ENCODE data around the gene SH3BP5L.

Gene SH3BP5L

GRCh38 chr1:248825909-248826760 is at the start of gene SH3BP5L:
TSS of gene SH3BP5L (minus strand) at chr1:248825915. CDS start at chr1:248824935, 980 bp downstream.
- peak; percentile 92 for DNase-seq

DNA sequence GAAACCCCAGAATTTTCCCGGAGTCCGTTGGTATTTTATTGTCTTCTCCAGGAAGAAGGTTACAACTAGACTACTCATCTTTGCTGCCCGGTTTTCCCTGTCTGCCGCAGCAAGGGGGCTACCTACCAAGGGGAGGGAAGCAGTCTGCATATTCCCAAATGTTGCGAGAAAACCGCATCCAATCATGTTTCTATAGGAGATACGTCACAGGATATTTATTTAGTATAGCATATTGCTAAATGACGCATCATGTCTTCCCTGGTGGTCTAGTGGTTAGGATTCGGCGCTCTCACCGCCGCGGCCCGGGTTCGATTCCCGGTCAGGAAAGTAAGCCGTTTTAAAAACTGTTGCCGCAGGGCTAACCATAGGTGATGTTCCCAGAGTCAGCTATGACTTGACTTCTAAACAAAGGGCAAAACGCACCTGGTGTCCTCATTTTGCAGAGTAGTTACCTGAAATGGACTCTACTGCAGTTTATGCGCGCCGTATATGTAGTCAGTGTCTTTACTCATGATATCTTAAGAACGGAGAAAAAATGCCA is 48.3 kb upstream of the SH3BP5L start:
- peak; percentile 91 for DNase-seq

- DNase-seq: peak; percentile 94
These were observed 47.8 kb upstream of the SH3BP5L start for GRCh38 chr1:248873409-248873992.

DNA sequence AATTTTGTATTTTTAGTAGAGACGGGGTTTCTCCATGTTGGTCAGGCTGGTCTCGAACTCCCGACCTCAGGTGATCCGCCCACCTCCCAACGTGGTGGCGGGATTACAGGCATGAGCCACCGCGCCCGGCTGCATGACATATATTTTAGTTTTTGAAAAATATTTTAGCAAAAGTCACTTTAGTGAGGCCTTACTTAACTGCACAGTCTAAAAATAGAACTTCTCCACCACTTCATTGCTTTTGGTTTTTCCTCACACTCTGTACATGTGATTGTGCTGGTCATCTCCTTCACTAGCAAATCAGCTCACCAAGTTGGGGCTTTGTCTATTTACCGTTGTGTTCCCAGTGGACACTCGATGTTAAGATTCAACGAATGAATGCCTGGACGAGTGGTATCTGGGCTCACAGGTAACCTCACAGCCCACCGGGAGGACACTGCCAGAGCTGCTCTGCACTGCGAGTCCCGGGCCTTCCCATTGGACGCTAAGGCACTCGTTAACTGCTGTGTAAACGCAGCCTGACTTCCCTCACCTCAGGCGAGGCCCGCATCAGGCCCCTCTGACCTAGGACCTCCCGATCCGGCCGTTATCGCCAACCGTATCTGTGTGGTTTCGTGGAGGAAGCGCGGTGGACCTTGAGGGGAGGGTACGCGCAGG is 47.2 kb upstream of the SH3BP5L start:
- peak; percentile 49 for DNase-seq

- no peak for DNase-seq
These were observed 46.2 kb upstream of the SH3BP5L start for GRCh38 chr1:248871837-248872401.

GRCh38 chr1:248862998-248863881 is 37.5 kb upstream of the SH3BP5L start:
- peak; percentile 84 for DNase-seq

GRCh38 chr1:248862695-248862997 is 36.9 kb upstream of the SH3BP5L start:
- DNase-seq: no peak

- DNase-seq: no peak
These were observed 35.9 kb upstream of the SH3BP5L start for GRCh38 chr1:248861616-248862015.

GRCh38 chr1:248860007-248860406 is 34.3 kb upstream of the SH3BP5L start:
- no peak for DNase-seq

DNA sequence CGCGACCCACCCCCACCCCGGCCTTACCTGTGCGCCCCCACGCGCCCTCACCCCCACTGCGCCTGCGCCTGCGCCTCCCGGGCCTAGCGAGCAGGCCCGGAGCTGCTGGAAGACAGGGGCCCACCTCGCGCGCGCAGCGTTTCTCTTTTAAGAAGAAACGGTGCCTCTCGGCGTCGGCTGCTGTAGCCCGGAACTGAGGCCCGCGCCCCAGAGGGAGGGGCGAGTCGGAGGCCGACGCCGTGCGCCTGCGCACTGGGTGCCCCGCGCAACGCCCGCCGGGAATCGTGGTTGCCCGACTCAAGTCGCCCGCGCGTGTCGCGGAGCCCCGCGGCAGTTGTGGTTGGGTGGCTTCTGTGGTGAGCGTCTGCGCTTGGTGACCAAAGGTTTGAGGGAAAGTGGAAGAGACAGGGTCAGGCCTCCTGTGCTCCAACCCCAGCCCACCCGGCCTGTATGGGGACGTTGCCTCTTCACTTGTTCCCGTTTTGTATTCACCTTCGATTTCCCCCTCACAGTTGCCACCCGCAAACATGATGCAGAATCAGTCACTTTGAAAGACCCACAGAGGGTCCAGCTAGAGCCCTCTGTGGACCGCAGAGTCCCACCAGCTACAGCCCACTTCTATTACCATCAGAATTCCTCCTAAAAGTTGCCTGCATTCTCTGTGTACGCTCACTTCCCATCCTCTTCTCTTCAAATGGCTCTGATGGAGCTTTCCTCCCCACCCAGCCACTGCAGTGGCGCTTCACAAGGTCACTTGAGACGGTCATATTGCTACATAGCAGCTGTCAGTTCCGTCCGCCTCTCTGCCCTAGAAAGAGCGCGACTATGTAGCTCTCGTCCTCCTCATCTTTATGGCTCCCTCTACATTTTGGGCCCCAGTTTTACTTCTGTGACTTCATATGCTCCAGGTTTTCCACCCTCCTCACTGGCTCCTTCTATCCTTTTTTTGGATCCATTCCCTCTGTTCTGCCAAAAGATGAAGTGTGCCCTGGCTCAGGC is 33.5 kb upstream of the SH3BP5L start, which contains the start of gene ZNF692:
TSS of gene ZNF692 (minus strand) at position 195 of the 999 bp plus-strand sequence. CDS start 776 bp downstream, outside the sequence.
- DNase-seq: peak; percentile 97

DNA sequence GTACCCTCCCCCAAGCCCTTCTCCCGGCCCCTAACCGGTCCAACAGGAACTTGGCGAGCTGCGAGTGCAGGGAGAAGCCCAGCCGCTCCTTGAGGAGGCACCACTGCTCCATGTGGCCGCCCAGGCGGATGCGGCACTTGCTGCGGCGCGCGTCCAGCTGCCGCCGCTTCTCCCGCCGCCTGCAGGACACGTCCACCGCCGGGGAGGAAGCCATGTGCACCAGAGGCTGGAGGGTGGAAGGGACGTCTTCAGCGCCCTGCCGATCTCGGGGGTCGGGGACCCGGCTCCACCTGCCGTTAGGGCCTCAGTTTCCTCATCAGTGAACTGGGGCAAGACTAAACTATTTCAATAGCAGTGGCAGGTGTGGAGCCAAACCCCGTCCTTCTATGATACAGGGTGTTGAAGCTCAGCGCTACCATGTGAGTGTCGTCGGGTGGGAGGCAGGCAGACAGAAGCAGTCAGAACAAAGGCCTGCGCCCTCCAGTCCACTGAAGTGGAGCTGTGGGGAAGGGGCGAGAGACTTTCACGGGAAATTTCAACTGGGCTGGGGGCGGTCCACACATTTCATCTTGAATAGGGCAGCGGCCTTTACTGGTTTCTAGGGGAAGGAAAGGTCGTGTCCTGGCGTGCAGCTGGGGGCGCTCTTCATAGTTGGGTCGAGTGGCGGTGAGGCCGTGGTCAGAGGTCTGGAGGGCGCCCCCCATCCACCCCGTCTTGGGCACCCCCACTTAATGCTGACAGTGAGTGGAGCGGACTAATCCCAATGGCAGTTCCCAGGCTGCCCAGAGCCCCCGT is 32.6 kb upstream of the SH3BP5L start:
- DNase-seq: peak; percentile 23

DNA sequence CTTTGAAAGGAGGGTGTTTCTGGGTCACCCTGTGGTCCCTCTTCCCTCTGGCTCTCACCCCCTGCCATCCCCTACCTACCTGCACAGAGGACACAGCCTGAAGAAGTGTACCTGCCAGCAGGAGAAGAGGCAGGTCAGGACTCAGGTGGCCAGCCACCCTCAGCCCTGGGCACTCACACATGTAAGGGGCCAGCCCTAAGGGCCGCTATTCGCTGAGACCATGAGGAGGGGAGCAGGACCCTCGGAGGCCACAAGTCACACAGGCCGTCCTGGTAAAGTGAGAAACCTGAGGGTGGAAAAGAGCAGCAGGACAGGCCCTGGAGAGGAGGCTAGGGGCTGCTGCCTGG is 32.0 kb upstream of the SH3BP5L start:
- no peak for DNase-seq

DNA sequence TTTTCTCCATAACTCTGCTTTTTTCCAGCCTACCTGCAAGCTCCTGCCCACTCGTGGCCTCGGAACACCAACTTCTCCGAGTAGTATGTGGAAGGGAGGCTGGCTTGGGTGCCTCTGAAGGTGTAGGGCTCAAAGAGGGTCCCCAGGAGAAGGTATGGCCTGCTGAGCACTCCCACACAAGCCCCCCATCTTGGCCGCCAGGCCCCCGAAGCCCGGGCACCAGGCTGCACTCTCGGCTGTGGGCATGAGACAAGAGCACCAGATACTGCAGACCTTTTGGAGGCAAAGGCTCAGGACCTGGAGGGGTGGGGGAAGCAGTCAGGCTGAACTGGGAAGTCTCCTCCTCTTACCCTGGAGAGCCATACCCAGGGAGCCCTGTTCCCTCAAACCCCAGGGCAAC is 31.5 kb upstream of the SH3BP5L start:
- no peak for DNase-seq

DNA sequence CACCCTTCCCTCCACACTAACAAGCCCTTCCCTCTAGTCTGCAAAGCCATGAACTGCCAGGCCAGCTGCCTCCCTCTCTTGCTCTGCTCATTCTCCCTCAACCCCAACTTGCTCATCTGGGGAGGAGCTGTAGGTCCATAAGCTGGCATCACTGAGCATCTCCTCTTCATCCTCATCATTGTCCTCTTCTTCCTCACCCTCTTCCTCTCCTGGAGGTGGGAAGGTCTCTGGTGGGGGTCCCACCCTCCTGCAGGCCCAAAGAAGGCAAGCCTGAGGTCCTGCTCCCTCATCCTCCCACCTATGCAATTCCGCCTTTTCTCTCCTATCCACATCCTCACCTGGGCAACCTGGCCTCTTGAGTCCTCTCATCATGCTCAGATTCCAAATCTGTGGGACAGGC is 30.5 kb upstream of the SH3BP5L start:
- DNase-seq: no peak

DNA sequence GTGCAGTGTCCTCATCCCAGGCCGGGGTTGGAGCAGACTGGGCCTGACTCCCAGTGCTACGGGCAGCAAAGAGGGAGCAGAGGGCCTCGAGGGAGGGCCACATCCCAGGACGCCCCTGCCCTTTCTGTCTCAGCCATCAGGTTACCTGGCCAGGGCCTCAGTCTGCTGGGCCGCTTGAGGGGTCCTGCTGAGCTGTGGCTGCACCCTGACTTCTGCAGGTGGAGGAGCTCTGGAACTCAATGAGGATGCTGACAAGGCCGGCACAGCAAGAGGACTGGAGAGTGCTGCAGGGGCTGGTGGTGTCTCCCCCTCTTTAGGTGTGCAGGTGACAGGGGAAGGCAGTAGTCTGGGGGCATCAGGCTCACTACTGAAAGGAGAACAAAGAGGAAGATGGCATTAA is 29.9 kb upstream of the SH3BP5L start:
- DNase-seq: no peak

DNA sequence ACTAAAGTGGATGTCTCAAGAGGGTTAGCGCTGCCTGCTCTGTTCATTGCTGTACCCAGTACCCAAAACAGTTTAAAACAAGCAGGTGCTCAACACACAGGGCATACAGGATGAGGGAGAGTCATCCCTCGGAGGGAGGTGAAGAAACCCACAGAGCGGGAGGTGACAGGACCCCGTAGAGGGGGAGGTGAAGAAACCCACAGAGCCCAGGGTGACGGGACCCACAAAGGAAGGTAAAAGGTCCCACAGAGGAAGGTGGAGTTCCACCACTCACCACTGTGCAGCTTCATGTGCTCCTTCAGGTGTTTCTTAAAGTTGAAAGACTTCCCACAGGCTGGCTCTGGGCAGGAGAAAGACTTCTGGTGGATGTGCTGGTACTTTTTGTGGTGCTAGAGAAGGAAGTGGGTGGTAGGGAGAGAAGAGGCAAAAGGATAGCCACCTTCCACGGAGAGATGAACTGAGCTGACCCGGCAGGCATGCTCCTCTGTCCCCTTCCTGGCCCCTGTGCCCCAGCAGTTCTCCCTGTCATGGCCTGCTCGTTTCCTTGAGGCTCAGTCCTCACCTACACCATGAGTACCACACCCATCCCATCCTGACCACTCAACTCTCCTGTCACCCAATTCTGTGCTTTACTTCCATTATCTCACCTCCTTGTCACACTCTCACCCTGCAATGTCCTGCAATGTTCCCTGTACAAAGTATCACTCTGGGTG is 28.1 kb upstream of the SH3BP5L start:
- DNase-seq: peak; percentile 61

GRCh38 chr1:248852481-248853405 is 27.0 kb upstream of the SH3BP5L start:
- no peak for DNase-seq

DNA sequence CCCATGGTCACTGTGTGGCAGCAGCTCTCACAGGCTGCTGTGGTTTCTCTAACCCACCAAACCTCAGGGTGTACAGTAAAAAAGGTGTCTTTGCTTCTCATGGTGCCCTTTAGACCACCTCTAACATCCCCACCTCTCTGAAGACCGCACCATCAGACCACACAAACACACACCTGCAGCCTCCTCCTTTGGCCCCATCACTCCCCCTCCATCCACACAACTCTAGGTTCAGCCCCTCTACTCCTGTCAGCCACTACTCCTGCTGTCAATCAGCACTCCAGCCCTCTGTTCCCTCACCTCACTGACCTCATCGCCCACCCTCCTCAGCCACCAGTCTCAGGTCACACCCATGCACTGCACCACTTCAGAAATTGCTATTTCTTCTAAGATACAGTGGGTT is 25.7 kb upstream of the SH3BP5L start:
- no peak for DNase-seq

Measured in CD4-positive, alpha-beta T cell treated with Interleukin-10 for 1 hour (primary cell).